NCI-H2196 (cell line): Measurements from ENCODE around the gene SDHD.

Experiments used
- DNase-seq: peaks from one replicate; lab custom pipeline; 2025; ENCODE audit not compliant: unreplicated experiment; lab: John Stamatoyannopoulos, UW

The SDHD gene

DNA sequence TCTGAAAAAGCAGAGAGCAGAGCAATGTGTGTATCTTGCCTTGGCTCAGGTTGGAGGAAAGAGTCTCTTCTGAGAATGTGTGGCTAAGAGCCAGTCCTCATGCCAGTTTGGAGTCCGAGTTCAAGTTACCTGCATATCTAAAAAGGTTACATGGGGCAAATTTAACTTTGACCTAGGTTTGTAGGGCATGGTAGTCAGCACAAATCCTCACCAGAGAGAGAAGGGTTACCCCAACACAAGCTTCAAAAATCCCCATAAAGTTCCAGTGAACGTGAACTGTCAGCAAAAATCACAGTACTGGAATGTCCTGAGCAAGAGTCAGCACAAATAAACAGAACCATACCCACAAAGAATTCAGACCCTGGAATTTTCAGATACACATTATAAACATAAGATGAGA, 13.8 kb downstream of the SDHD start:
- DNase-seq, result no peak

DNA sequence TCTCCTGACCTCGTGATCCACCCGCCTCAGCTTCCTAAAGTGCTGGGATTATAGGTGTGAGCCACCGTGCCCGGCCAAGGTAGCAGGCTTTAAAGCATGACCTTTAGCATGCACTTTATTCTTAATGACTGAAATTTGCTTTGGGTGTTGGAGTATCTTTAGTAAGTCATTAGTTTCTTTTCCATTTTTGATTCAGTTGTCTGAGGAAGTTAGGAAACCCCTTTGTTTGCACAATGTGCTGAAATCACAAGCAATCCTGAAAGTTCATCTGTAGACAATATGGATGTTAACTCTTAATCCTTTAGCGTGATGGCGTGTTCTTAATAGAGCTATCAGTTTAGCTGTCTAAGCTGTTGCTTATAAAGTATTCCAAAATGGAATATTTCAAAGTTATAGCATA, 16.8 kb downstream of the SDHD start:
- no peak for DNase-seq

DNA sequence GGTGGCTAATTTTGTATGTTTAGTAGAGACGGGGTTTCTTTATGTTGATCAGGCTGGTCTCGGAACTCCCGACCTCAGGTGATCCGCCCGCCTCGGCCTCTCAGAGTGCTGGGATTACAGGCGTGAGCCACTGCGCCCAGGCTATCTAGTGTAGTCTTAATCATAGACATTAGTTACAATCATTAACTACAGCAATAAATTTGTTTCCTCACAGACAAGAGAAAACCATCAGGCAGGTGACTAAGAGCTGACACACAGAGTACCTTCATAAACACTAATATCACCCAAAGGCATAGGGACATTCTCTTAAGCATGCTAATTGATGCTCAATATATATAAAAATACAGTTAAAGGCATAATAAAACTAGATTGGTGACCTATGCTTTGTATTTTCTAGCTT, 19.4 kb downstream of the SDHD start:
- no peak for DNase-seq

DNA sequence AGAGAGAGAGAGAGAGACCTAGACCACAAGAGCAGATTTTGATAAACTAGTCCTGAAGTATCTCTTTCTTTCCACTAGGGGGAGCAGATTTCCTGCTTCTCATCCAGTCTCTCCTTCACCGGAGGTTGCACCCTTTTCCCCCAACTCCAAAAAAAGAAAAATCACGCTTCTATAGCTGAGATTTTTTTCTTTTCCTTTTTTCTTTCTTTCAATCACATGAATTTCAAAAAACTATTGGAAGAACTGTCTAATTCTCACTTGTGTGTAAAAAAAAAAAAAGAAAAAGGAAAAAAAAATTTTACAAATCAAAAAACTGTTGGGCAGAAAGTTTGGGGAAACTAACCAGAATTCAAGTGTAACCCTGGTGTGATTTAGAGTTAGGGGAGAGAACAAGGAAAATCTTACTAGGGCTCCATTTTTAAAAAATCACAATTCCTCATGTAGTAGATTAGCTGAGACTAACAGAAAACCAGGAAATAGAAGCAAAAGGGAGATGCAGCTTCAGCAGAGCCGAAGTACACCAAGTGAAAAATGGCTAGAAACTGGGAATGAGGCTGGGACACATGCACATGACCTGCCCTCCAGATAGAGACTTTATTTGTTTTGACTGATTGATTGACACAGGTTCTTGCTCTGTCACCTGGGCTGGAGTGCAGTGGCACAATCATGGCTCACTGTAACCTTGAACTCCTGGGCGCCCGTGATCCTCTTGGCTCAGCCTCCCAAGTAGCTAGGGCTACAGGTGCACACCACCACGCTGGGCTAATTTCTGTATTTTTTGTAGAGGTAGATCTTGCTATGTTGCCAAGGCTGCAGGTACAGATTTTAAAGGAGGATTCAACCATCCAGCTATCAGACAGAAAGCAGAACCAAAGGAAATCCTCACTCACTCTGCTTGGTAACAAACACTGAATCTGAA, 27.1 kb downstream of the SDHD start:
- peak; percentile 54 for DNase-seq

DNA sequence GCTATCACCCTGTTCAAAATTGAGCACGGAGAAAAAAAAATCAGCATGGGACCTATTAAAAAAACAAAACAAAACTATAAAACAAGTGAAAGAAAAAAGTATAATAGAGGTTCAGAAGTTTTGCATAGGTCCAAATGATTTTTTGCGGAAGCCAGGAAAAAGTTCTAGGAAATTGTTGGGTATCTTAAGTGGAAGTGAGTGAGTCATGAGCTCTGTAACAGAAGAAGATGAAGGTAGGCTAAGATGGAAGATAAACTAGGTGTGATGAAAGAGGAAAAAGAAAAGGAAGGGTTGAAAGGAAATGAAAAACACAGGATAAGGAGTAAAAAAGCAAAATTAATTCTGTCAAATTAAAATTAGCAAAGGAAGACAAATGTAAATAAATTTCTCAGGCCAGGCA, 27.8 kb downstream of the SDHD start:
- DNase-seq, result no peak

DNA sequence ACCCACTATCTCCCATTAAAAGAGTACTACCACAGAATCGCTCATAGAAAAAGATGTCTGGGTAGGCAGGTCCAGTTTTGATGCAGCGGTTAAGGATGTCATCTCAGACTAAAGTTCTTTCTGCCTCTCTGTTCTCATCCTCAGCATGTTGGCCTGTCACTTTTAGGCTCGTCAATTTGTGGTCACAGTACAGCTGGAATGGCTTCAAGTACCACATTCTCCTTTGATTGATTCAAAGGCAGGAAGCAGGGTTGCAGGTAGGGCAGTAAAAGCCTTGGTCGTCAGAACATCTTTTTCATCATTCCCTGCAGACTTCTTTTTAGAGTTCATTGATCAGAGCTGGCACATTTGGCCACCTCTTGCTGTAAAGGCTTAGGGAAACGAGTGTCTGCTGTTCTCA, 28.7 kb downstream of the SDHD start:
- no peak for DNase-seq

DNA sequence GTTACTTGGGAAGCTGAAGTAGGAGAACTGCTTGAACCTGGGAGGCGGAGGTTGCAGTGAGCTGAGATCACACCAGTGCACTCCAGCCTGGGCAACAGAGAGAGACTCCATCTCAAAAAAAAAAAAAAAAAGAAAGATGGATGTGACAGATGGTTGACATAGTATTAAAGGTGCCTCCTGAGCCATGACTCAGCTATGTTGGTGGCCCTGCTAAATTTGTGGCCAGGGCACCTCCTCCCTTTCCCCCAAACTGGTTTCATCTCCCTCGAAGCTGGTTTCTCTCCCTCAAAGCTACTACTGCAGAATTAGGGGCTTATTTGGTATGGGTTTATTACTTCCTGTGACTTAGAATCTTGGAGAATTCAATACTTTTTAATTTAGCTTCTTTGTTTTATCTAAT, 31.5 kb downstream of the SDHD start:
- DNase-seq, result no peak

DNA sequence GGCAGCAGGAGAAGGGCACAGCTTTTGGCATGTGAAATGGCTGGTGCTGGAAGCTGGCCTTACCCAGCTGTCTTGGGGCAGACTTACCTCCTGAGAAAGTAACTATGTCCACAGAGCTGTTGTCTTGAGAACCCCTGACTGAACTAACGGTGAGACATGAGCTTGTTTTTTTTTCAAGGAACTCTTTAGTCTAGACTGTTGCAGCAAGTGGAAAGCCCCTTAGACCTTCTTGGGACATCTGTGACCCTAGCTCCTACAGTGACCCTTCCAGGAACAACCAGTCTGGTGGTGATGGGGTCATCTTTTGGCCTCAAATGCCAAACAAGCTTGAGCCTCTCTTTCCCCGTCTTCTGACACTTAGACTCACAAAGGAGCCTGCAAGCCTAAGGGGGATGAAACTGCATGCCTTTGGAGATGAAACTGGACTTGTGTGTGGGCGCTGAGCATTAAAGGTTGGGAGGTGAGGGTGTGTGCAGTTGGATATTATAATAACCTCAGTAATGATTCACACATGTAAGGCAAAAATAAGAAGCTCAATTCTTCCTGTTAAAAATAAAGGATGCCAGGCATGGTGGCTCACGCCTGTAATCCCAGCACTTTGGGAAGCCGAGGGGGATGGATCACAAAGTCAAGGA, 35.4 kb downstream of the SDHD start:
- DNase-seq, result no peak

DNA sequence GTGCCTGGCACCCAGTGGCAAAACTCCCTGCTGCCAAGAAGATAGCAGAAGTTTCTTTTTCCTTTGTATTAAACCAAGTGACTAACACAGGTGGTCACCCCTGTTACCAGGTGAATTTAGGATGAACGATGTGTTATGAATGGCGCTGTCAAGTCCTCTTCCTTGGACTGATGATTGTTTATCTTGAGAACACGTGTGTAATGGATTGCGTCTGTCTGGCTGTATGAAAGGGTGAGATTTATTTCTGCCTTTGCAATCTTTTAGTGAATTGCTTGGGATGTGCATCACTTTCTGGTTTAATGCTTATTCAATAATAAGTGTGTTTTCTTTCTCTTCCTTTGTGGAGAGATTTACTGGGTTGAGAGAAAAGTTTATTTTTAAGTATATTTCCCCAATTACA, 36.5 kb downstream of the SDHD start:
- DNase-seq, result no peak

DNA sequence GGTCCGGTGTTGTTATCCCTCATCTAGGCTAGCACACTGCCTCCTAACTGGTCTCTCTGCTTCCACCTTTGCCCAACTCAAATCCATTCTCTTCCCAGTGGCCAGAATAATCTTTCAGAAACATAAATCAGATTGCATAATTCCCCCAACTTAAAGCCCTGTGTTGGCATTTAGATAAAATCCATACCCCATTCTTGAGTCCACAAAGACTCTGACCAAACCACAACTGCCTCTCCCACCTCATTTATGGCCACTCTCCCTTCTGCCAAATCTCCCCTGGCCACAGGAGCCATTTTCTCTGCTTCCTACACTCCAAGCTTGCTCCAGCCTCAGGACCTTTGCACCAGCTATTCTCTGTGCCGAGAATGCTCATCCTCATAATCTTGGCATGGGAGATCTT, 40.4 kb downstream of the SDHD start:
- no peak for DNase-seq

DNA sequence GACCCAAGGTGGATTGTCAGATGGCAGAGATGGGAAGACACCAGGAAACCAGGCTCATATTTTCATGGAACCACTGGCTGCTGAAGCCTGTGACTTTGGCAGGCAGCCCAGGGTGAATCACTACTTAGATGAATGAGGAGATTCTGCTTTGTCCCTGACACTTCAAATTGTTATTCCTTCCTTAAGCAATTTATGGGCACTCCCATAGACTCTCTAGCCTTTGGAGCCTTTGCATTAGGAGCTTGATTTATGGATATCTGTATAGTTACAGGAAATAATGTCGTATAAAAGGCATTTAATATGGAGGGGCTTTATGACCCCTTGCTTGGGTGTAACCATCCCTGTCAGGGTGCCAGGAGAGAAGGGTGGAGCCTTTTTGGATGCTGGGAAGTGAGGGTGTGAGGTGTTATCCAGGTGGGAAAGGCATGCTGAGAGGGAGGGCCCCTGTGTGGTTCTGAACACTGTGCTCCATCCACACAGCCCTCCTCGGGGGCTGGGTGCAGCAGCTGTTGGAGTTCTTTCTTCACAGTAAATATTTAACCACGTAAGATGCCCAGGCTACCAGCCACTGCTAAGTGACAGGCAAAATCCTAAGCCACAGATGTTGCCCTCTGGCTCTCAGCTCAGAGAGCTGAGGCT, 41.9 kb downstream of the SDHD start:
- DNase-seq, result peak; percentile 84

DNA sequence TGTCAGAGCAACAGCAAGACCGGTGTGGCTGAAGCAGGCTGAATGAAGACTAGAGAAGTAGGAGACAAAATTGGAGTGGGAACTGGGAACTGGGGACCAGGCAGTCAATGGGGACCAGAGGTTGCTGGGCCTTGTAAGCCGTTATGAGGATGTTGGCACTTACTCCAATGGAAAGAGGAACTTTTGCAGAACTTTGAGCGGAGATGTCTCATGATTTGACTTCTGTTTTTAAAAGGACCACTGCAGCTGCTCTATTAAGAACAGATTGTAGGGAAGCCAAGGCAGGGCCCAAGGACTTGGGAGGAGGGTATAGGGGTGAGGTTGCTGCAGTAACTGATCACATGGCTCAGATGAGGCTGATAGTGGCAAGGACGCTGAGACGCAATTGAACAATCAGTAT, 43.0 kb downstream of the SDHD start:
- no peak for DNase-seq

DNA sequence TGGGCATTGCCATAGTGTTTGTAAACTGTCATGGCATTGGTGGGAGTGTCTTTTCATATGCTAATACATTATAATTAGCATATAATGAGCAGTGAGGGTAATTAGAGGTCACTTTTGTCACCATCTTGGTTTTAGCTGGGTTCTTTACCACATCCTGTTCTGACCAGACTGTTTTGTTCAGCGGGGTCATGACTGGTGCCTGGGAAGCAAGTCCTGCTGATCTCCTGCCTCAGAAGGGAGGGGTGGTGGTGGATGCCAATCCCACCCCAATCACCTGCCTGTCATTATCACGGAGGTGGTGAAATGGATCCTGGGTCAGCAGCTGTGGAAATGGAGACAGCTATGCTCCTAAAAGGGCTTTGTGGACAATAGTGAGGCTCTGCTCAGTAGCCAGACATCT, 46.1 kb downstream of the SDHD start:
- DNase-seq, result no peak

DNA sequence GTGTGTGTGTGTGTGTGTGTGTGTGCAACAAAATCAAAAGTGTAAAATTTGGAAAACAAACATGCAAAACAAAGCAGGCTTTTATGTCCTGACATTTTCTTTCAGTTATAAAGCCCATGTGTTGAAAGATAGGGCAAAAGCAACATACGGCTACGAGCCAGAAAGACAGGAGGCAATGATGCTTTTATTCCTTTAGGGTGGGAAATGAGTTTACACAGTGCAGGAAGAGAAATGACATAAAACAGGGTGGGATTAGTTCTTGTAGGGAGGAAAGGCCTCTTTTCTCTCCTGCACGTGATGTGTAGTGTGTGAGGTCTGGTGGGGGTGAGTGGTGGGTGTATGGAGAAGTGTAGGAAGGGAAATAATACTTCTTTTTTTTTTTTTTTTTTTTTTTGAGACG, 47.8 kb downstream of the SDHD start:
- no peak for DNase-seq

DNA sequence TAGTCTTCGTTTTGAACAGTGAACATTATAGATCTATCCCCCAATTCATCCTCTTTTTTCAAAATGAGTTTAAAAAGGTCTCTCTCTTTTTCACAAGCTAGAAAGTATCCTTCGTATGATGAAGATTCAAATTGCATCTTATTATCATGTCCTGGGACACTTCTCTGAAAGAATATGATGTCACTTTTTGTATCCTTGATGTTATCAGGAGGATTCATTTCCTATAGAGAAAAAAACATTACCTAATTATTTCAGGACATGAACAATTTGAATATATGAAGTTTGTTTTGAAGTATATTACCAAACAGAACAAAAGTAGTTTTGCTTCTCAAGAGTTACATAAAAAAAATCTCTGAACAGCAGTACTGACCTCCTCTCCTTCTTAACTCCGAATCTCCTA, 56.9 kb downstream of the SDHD start:
- no peak for DNase-seq
